ENCODE results near the gene HSCB. TPM values are rescaled to one million over a fixed set of nuclear protein-coding genes. Genes with fewer than 3 reads are reported as not detected.

Gene HSCB
- total RNA-seq, 1 donor from 2014 or later: 19.0 TPM

DNA sequence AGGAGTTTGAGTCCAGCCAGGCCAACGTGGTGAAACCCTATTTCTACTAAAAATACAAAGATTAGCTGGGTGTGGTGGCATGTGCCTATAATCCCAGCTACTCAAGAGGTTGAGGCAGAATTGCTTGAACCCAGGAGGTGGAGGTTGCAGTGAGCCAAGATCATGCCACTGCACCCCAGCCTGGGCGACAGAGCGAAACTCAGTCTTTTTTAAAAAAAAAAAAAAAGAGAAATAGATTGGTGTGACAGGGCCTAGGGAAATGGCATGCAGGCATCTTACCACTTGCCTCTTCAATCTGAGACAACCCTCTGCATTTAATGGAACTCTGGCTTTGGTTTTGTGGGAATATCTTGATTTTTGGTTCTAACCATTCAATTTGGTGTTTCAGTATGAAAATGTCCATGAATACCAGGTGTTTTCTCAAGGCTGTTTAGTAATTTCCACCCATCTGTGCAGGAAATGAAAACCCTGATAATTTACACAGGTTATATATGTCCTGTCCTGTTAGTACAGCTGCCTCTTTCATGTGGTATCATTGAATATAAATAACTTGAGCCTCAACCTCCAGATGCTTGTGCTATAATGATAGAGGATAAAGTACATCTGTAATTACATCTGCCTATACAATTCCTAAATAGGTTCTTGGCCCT lies 50.1 kb downstream of the HSCB start:
- Histone ChIP-seq H3F3A (ENCODE audit: low read depth) (peaks cover 47% of the 10 kb centered on the region), H3K9ac (no peak overlapping the region), H2AFZ (replicated peaks) (no peak overlapping the region), H3K27ac (no peak overlapping the region), H3K4me1 (no peaks in the 10 kb centered on the region), H3K36me3 (peaks cover 7% of the 10 kb centered on the region), H3K27me3 (no peaks in the 10 kb centered on the region), H3K4me3 (no peak overlapping the region), H4K20me1 (ENCODE audit: low read depth) (no peaks in the 10 kb centered on the region), H3K4me2 (no peak overlapping the region), H3K79me2 (ENCODE audit: low read depth) (peaks cover 4% of the 10 kb centered on the region), H3K9me3 (ENCODE audit: low read depth) (no peaks in the 10 kb centered on the region)
- Mint-ChIP-seq H3K4me1 (peaks cover 6% of the 10 kb centered on the region), H3K9me3 (no peaks in the 10 kb centered on the region), H3K27ac (no peak overlapping the region), H3K4me3 (no peak overlapping the region), H3K36me3 (peaks cover 40% of the 10 kb centered on the region), H3K27me3 (ENCODE audit: insufficient read depth, low read depth) (peaks cover 3% of the 10 kb centered on the region)
- no peak for TF ChIP-seq EZH2 (IDR thresholded peaks at IDR 0.05)
- TF ChIP-seq, protein P1, sequence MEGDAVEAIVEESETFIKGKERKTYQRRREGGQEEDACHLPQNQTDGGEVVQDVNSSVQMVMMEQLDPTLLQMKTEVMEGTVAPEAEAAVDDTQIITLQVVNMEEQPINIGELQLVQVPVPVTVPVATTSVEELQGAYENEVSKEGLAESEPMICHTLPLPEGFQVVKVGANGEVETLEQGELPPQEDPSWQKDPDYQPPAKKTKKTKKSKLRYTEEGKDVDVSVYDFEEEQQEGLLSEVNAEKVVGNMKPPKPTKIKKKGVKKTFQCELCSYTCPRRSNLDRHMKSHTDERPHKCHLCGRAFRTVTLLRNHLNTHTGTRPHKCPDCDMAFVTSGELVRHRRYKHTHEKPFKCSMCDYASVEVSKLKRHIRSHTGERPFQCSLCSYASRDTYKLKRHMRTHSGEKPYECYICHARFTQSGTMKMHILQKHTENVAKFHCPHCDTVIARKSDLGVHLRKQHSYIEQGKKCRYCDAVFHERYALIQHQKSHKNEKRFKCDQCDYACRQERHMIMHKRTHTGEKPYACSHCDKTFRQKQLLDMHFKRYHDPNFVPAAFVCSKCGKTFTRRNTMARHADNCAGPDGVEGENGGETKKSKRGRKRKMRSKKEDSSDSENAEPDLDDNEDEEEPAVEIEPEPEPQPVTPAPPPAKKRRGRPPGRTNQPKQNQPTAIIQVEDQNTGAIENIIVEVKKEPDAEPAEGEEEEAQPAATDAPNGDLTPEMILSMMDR (IDR thresholded peaks at IDR 0.05): no peak
- no peak for TF ChIP-seq EZH2phosphoT487 (IDR thresholded peaks at IDR 0.05)
- no peak for DNase-seq (ENCODE audit: low spot score)

DNA sequence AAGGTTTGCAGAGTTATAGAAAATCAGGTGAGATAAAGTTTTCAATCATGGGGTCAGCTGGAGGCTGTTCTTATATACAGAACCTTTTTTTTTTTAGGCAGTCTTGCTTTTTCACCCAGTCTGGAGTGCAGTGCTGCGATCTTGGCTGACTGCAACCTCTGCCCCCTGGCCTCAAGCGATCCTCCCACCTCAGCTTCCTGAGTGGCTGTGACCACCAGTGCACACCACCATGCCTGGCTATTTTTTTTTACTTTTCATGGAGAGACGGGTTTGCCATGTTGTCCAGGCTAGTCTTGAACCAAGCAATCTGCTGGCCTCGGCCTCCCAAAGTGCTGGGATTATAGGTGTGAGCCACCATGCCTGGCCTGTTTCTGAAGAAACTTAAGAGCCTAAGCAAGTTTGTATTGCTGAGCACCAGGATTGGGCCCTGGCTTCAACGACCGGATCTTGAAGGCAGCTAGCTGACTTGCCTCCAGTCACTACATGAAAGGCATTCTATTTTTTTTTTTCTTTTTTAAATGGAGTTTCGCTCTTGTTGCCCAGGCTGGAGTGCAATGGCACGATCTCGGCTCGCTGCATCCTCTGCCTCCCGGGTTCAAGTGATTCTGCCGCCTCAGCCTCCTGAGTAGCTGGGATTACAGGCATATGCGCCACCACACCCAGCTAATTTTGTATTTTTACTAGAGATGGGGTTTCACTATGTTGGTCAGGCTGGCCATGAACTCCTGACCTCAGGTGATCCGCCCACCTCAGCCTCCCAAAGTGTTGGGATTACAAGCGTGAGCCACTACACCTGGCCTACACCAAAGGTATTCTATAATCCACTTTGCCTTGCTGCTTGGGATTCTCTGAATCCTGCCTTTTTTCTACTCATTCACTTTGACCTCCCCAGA lies 50.9 kb downstream of the HSCB start:
- no peak for DNase-seq (ENCODE audit: low spot score)
- H3K27me3 ChIP-seq: no peaks in the 10 kb centered on the region
- H3K9me3 ChIP-seq (ENCODE audit: low read depth): no peaks in the 10 kb centered on the region
- no peak overlapping the region for H3K27ac ChIP-seq
- H3K4me3 ChIP-seq: no peak overlapping the region
- no peak overlapping the region for H3K9ac ChIP-seq
- Mint-ChIP-seq H3K27ac (no peak overlapping the region), H3K9me3 (no peaks in the 10 kb centered on the region), H3K4me1 (peaks cover 6% of the 10 kb centered on the region), H3K4me3 (no peak overlapping the region), H3K36me3 (peaks cover 41% of the 10 kb centered on the region), H3K27me3 (ENCODE audit: insufficient read depth, low read depth) (peaks cover 3% of the 10 kb centered on the region)
- no peak overlapping the region for H2AFZ ChIP-seq (replicated peaks)
- H3K36me3 ChIP-seq: peaks cover 7% of the 10 kb centered on the region
- peaks cover 12% of the 10 kb centered on the region for H3K79me2 ChIP-seq (ENCODE audit: low read depth)
- peaks cover 49% of the 10 kb centered on the region for H3F3A ChIP-seq (ENCODE audit: low read depth)
- no peaks in the 10 kb centered on the region for H4K20me1 ChIP-seq (ENCODE audit: low read depth)
- no peak overlapping the region for H3K4me2 ChIP-seq
- H3K4me1 ChIP-seq: no peaks in the 10 kb centered on the region
- TF ChIP-seq, protein P1 (IDR thresholded peaks at IDR 0.05): no peak
- TF ChIP-seq EZH2 (IDR thresholded peaks at IDR 0.05): no peak
- TF ChIP-seq EZH2phosphoT487 (IDR thresholded peaks at IDR 0.05): no peak

DNA sequence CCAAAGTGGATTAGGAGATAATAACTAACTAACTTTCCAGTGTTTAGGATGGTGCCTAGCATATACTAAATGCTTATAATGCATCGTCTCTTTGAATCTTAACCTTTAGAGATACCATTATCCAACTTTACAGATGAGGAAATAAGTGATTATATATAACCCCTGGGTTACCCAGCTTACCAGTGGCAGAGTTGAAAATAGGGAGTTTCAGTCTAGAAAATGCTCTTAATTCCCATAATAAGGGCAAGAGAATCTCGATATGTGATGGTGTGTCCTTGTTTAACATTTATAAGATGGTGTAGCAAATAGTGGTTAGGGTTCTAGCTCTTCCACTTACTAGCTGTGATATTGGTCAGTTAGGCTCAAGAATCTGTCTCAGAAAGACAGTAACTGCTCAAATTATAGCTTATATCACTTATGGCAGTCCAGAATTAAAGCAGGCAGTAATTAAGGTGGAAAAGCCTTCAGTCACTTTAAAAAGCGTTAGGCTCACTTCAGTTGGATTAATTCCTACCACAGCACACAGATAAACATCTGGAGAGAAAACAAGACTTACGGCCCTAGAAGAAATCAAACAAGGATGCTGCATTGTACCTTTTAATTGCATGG lies 52.2 kb downstream of the HSCB start:
- Histone ChIP-seq H3K9me3 (ENCODE audit: low read depth) (no peaks in the 10 kb centered on the region), H3K9ac (no peak overlapping the region), H2AFZ (replicated peaks) (no peak overlapping the region), H3K79me2 (ENCODE audit: low read depth) (peaks cover 25% of the 10 kb centered on the region), H3K4me2 (no peak overlapping the region), H3K27ac (no peak overlapping the region), H3K27me3 (no peaks in the 10 kb centered on the region), H3K4me1 (peaks cover 4% of the 10 kb centered on the region), H3K36me3 (no peaks in the 10 kb centered on the region), H4K20me1 (ENCODE audit: low read depth) (peaks cover 13% of the 10 kb centered on the region), H3K4me3 (no peak overlapping the region), H3F3A (ENCODE audit: low read depth) (peaks cover 43% of the 10 kb centered on the region)
- Mint-ChIP-seq H3K36me3 (peaks cover 40% of the 10 kb centered on the region), H3K4me3 (no peak overlapping the region), H3K27me3 (ENCODE audit: insufficient read depth, low read depth) (peaks cover 3% of the 10 kb centered on the region), H3K27ac (no peak overlapping the region), H3K4me1 (peaks cover 16% of the 10 kb centered on the region), H3K9me3 (no peaks in the 10 kb centered on the region)
- DNase-seq (ENCODE audit: low spot score): no peak
- TF ChIP-seq EZH2phosphoT487 (IDR thresholded peaks at IDR 0.05) (no peak), EZH2 (IDR thresholded peaks at IDR 0.05) (no peak)
- TF ChIP-seq, protein P1 (IDR thresholded peaks at IDR 0.05): no peak
